Frontal cortex (tissue), 4 donors: Measurements from ENCODE around the gene CCR9. TPM values are rescaled to one million over a fixed set of nuclear protein-coding genes. Genes with fewer than 3 reads are reported as not detected.
"Not testable (repeated sequence)": the region's sequence is repeated elsewhere in the genome, so short reads cannot be mapped to it uniquely, and the experiment has no call there.

Source experiments
- DNase-seq, 2 donors: peaks; one replicate each; pipeline ENCODE4 v3.0.0; 2012; ENCODE audit warnings: low spot score in 2 of 2
- FAIRE-seq: peaks from 2 replicates; lab custom pipeline; 2012; peaks lifted over from hg19 to GRCh38; lab: Jason Lieb, UNC
- total RNA-seq: library from RNA; depleted of rRNA; stranded (reverse); fragments of >200 nt; gene quantifications from one replicate; pipeline ENCODE4 v1.2.3, GENCODE V29; 2014
- donor health status: control.
- donor health status: control.
- donor health status: control.

Gene CCR9
- total RNA-seq = 0.41 TPM

DNA sequence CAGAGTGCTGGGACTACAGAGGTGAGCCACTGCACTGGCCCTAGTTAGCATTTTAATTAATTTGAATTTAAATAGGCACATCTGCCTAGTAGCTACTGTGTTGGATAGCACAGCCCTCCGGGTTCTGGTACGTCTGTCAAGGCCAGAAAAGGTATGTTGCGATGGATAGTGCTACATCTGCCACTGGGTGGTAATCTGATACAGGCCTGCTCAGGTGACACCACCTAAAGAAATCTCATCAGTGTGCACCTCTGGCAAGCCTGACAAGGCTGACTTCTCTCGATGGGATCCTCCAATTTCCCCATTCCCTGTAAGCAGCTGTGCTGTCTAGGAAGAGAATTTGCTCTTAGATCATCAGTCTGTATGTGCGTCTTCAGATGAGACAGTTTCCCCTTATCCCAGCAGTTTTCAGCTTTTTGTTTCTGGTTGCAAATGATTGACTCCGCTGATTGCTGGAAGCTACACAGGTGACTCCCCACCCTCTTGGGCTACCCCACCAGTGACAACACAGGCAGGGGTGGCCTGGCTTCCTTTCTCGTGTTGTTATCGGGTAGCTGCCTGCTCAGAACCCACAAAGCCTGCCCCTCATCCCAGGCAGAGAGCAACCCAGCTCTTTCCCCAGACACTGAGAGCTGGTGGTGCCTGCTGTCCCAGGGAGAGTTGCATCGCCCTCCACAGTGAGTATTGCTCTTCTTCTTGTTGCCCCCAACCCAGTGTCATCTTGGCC is at the start of gene CCR9:
Gene CCR9 (plus strand): TSS at position 565 of the 727 bp plus-strand sequence. CDS start 8,391 bp downstream, outside the sequence.
- no peak for DNase-seq

GRCh38 chr3:45838466-45838865 is 47.9 kb upstream of the CCR9 start:
- DNase-seq = no peak
- FAIRE-seq = no peak

More for the DNA sequence above, at the start of gene CCR9:
- FAIRE-seq = no peak

DNA sequence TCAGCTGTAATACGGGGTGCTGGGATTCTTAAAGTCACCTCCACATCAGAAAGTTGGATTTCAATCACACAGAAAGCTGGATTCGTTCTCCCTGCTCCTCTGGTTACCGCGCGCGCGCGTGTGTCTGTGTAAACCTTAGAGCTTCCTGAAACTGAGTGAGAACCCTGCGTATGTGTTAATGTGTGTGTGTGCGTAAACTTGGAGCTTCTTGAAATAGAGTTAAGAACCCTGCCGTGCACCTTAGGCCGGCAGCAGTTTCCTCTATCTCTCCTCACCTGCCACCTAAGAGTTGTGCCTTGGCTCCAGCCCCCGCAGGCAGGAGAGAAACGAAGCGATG is 45.0 kb upstream of the CCR9 start:
- DNase-seq (peak in 1 of 2 donors; percentile 7), FAIRE-seq (no peak)

- FAIRE-seq (peak; percentile 21), DNase-seq (peak; percentile 78 to 89)
Measured at GRCh38 chr3:45841757-45842491, 44.4 kb upstream of the CCR9 start, which contains the start of gene LZTFL1. TSS of gene LZTFL1 (minus strand) at chr3:45842119. CDS start at chr3:45841991, 128 bp downstream.

DNA sequence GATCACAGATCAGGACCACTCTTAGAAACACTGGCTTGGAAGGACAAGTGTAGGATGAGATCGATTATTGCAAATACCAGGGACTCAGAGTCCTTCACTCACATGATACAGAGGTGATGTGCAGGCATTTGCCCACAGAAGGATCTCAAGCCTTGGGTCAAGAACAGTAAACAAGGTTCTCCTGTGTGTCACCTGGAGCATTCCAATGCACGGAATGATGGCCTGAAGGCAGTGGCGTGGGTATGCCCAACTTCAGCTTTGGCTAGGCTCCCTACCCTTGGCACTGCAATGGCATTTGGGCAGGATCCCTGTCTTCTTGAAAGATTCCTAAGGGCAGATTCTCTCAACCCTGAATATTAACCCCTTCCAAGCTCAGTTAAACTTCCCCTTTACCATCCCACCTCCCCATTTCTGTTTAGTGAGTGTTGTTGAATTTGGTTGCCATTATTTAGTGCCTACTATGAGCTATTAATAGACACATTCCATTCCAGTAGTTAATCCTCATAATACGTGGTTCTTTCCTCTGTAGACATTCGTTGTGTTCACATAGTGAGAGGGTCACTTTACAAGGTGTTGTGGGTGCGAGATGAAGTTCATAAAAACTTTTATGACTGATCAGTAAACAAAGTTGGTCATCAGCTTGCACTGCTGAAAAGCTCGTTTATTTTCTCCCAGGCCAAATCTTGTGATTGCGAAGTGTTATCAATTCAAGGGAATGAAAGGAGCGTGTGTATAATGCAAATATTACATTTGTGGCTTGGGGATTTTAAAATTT is 43.3 kb upstream of the CCR9 start:
- FAIRE-seq = no peak
- no peak for DNase-seq

- no peak for DNase-seq
- no peak for FAIRE-seq
Measured at GRCh38 chr3:45844616-45845015, 41.7 kb upstream of the CCR9 start.

- FAIRE-seq (no peak), DNase-seq (no peak)
Measured at GRCh38 chr3:45848392-45848791, 38.0 kb upstream of the CCR9 start.

GRCh38 chr3:45852828-45853227 is 33.5 kb upstream of the CCR9 start:
- FAIRE-seq (no peak), DNase-seq (no peak)

DNA sequence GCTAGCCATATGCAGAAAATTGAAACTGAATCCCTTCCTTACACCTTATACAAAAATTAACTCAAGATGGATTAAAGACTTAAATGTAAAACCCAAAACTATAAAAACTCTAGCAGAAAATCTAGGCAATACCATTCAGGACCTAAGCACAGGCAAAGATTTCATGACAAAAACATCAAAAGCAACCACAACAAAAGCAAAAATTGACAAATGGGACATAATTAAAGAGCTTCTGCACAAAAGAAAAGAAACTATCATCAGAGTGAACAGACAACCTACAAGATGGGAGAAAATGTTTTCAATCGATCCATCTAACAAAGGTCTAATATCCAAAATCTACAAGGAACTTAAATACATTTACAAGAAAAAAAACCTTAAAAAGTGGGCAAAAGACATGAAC is 30.0 kb upstream of the CCR9 start:
- DNase-seq, FAIRE-seq: not testable (repeated sequence)

DNA sequence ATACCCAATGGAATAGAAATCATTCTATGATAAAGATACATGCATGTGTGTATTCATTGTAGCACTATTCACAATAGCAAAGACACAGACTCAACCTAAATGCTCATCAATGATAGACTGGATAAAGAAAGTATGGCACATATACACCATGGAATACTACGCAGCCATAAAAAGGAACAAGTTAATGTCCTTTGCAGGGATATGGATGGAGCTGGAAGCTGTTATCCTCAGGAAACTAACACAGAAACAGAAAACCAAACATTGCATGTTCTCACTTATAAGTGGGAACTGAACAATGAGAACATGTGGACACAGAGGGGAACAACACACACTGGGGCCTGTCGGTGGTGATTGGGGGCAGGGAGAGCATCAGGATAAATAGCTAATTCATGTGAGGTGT is 29.3 kb upstream of the CCR9 start:
- not testable (repeated sequence) for FAIRE-seq, DNase-seq

DNA sequence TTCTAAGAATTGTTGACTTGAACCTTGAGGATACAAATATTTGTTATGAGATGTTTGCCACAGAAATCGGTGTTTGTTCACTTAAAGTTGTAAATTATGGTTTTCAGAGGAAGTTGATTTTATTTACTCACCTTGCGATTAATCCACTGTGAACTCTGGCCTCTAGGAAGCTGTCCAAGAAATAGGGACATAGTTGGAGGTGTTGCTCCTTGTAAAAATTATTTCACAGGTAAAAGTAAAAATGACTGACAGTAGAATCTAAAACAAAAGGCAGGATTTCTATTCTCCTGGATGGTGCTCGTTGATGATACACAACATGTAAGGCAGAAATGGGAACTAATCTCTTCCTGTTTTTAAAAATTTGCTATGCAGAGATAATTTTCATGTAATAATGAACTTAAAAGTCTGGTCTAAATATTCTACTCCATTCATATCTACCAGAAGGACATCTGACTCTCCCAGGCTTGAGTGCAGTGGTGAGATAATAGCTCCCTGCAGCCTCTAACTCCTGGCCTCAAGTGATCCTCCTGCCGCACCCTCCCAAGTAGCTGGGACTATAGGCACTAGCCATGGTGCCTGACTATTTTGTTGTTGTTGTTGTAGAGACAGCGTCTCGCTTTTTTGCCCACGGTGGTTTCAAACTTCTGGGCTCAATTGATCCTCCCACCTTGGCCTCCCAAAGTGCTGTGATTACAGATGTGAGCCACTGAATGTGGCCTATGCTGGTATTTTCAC is 27.4 kb upstream of the CCR9 start:
- DNase-seq (no peak), FAIRE-seq (no peak)

DNA sequence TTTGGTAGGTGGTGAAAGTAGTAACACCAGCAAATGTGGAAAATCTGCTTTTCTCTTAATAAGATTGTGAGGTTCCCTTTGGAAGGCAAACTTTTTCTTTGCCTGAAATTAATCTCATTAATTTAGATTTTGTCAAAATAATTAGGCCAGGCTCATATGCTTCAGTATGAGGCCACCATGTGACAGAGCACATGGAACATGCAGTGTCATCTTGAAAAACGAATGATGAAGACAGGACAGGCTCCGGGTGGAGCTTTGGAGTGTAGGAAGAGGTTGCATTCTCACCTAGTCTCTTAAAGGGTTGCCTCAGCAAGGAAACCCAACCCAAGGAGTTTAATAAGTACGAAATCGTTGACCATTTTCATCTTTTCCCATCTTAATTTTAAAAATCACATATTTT is 25.9 kb upstream of the CCR9 start:
- DNase-seq = no peak
- no peak for FAIRE-seq

GRCh38 chr3:45861043-45861719 is 25.2 kb upstream of the CCR9 start:
- FAIRE-seq = no peak
- DNase-seq = no peak

GRCh38 chr3:45864760-45865519 is 21.4 kb upstream of the CCR9 start:
- DNase-seq = no peak
- no peak for FAIRE-seq

GRCh38 chr3:45865563-45865962 is 20.8 kb upstream of the CCR9 start:
- DNase-seq = no peak
- FAIRE-seq = no peak

DNA sequence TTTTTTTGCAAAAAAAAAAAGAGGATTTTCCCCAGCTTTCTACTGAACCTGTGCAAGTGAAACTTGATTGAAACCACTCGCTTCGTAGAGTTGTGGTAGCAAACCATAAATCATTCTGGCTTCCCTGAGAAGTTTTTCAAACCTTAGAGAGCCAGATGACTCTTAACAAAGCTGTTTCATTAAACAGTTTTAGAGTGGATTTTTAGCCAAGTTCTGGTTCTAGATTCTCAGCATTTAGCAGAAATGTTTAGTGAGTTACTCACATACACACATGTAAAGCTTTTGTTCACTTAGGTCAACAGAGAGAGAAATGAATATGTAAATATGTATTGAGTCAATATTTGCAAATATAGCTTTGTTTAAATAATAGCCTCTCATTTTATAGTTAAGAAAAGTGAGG is 18.1 kb upstream of the CCR9 start:
- FAIRE-seq (no peak), DNase-seq (no peak)

DNA sequence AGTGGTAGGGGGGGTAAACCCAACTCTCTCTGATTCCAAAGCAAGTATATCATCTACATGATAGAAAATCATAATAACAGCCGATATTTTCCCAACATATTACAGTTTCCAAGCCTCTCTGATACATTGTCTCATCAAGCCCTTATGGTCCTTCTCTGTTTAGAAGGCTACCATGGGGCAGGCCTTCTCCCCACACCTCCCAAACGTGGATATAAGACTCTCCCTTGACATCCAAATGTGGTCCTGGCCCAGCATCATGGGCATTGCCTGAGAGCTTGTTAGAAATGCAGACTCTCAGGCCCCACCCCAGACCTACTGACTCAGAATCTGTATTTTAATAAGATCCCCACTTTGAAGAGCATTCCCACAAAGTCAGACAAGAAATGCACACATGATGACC is 17.7 kb upstream of the CCR9 start:
- DNase-seq (no peak), FAIRE-seq (no peak)

DNA sequence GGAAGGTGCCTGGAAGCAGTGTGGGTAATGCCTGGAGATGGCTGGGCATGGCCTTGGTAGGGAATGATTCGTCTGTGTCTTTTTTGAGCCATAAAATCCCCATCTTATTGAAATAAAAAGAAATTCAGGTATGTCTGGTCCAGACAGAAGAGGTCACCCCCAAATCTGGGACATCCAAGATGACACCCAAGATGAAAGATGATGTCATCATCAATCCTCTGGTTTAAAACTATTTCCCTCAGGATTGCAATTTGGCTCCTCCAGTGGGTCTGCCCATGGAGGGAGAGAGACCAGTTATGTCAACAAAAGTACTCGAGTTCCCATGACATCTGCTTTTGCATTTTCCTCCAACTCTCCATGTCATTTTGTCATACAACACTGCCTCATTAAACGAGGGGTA is 16.7 kb upstream of the CCR9 start:
- no peak for FAIRE-seq
- no peak for DNase-seq

- DNase-seq = no peak
- FAIRE-seq = no peak
Measured at GRCh38 chr3:45870099-45870498, 16.2 kb upstream of the CCR9 start.
